GM12878 (cell line): ENCODE results near the gene SLC25A15. TPM values are rescaled to one million over a fixed set of nuclear protein-coding genes. Genes with fewer than 3 reads are reported as not detected.

Experiments
- BCLAF1 ChIP-seq: fragments of 450-650 bp; IDR thresholded peaks from 2 replicates; pipeline ENCODE4 v1.6.1; 2017; ENCODE audit warnings: antibody characterized with exemption, mild to moderate bottlenecking, moderate library complexity
- CEBPB ChIP-seq, 2 experiments: fragments of 150-350 bp in 1 of 2; IDR thresholded peaks; 2 replicates each; pipeline ENCODE4 v1.6.1; 2012 to 2014; ENCODE audit warnings: low read depth in 2 of 2, low read length in 2 of 2, borderline replicate concordance in 1 of 2, inconsistent platforms in 1 of 2
- ELK1 ChIP-seq: IDR thresholded peaks from 2 replicates; pipeline ENCODE4 v1.6.1; 2012; ENCODE audit warnings: low read depth, low read length, improper control_type of control experiment
- EP300 ChIP-seq, 2 experiments: fragments of 150-350 bp in 1 of 2; IDR thresholded peaks; 2 replicates each; pipeline ENCODE4 v1.6.1; 2011 to 2012; ENCODE audit warnings: low read depth in 2 of 2, low read length in 2 of 2, borderline replicate concordance in 1 of 2, improper control_type of control experiment in 1 of 2, inconsistent platforms in 1 of 2; ENCODE audit not compliant: control insufficient read depth in 1 of 2
- MTA2 ChIP-seq: fragments of 450-650 bp; IDR thresholded peaks from 2 replicates; pipeline ENCODE4 v1.6.1; 2016; ENCODE audit warnings: low read depth, mild to moderate bottlenecking, moderate library complexity
- MYC ChIP-seq: IDR thresholded peaks from 2 replicates; pipeline ENCODE4 v1.6.1; 2011; ENCODE audit warnings: mild to moderate bottlenecking, low read length, moderate library complexity, inconsistent platforms; ENCODE audit not compliant: insufficient read depth, insufficient replicate concordance, insufficient read length, severe bottlenecking
- NBN ChIP-seq: fragments of 450-650 bp; IDR thresholded peaks from 2 replicates; pipeline ENCODE4 v1.6.1; 2016
- SUPT20H ChIP-seq: IDR thresholded peaks from 2 replicates; pipeline ENCODE4 v1.6.1; 2011; ENCODE audit warnings: low read depth, mild to moderate bottlenecking, low read length, moderate library complexity, borderline replicate concordance; ENCODE audit not compliant: control insufficient read depth
- TAF1 ChIP-seq: IDR thresholded peaks from 2 replicates; pipeline ENCODE4 v1.6.1; 2011; ENCODE audit warnings: mild to moderate bottlenecking, low read depth, low read length, borderline replicate concordance
- polyA plus RNA-seq, 11 experiments: library from polyadenylated mRNA; depleted of rRNA in 4 of 11; unstranded in 6 of 11; stranded (reverse) in 5 of 11; fragments of >200 nt; fragmentation: Nextera tagmentation in 4 of 11; fragmentation: Illumina TruSeq in 1 of 11; extraction: Ambion mirVana in 4 of 11; extraction: Trizol in 1 of 11; gene quantifications; 1 replicate in 1 of 11; 2 replicates in 10 of 11; pipeline versions ENCODE4 v1.2.1 to v1.2.3, GENCODE V29; 2011 to 2016; ENCODE audit warnings: inconsistent platforms in 2 of 11, missing spikeins in 2 of 11, low read depth in 1 of 11
- total RNA-seq, 4 experiments: library from RNA; depleted of rRNA in 3 of 4; stranded (reverse); fragments of >200 nt in 3 of 4; fragmentation: Illumina TruSeq in 1 of 4; extraction: Trizol in 1 of 4; gene quantifications; 2 replicates each; pipeline versions ENCODE4 v1.2.1 to v1.2.3, GENCODE V29; 2013 to 2021

Gene SLC25A15
- total and polyA plus RNA-seq, 10 of the 15 experiments (the other 5 are each of a cell fraction or from before 2014, with no cell fraction given): 2.7 to 20.6 (median 15.0) TPM

GRCh38 chr13:40793339-40793738, 3.9 kb downstream of the SLC25A15 start (continued):
- TF ChIP-seq BCLAF1 (no peak), TAF1 (no peak), SUPT20H (no peak), ELK1 (no peak), MTA2 (no peak), EP300 (IDR thresholded peaks at IDR 0.05; ENCODE audit: borderline replicate concordance in 1 of 2, control insufficient read depth in 1 of 2, low read depth in 2 of 2, low read length in 2 of 2) (no peak), NBN (no peak), CEBPB (IDR thresholded peaks at IDR 0.05; ENCODE audit: borderline replicate concordance in 1 of 2, low read depth in 2 of 2, low read length in 2 of 2) (no peak), MYC (no peak)
